Daoy (cell line): ENCODE results near the gene ZNF507. TPM values are rescaled to one million over a fixed set of nuclear protein-coding genes. Genes with fewer than 3 reads are reported as not detected.
A peak's percentile ranks its signal among the peaks of the same experiment; 100 is the strongest.

Source experiments
- DNase-seq: peaks from one replicate; pipeline ENCODE4 v3.0.0-alpha.2; 2015; ENCODE audit warnings: low read depth
- total RNA-seq: library from RNA; depleted of rRNA; stranded (reverse); fragments of >200 nt; shearing (Covaris generic); gene quantifications from 2 replicates; pipeline ENCODE4 v1.2.3, GENCODE V29; 2014

The ZNF507 gene
- total RNA-seq, 1 experiment from 2014 or later: 4.5 TPM

- DNase-seq: peak; percentile 48
Observed at GRCh38 chr19:32339988-32340874, 5.2 kb upstream of the ZNF507 start.

- DNase-seq: no peak
Observed at GRCh38 chr19:32342695-32343094, 2.7 kb upstream of the ZNF507 start.

- no peak for DNase-seq
Observed at GRCh38 chr19:32343550-32344262, 1.7 kb upstream of the ZNF507 start.

- no peak for DNase-seq
Observed at GRCh38 chr19:32346901-32347300, 1.5 kb downstream of the ZNF507 start.

GRCh38 chr19:32347573-32347972 is 2.2 kb downstream of the ZNF507 start:
- DNase-seq: no peak

- no peak for DNase-seq
Observed at GRCh38 chr19:32349051-32349450, 3.6 kb downstream of the ZNF507 start.

- no peak for DNase-seq
Observed at GRCh38 chr19:32349724-32350470, 4.5 kb downstream of the ZNF507 start.

- DNase-seq: no peak
Observed at GRCh38 chr19:32350471-32350865, 5.1 kb downstream of the ZNF507 start.

GRCh38 chr19:32350987-32351348 is 5.6 kb downstream of the ZNF507 start:
- DNase-seq: no peak

- DNase-seq: no peak
Observed at GRCh38 chr19:32352241-32352630, 6.8 kb downstream of the ZNF507 start.

GRCh38 chr19:32354345-32354744 is 8.9 kb downstream of the ZNF507 start:
- no peak for DNase-seq

- no peak for DNase-seq
Observed at GRCh38 chr19:32355309-32355708, 9.9 kb downstream of the ZNF507 start.

- DNase-seq: no peak
Observed at GRCh38 chr19:32357720-32358119, 12.3 kb downstream of the ZNF507 start.

GRCh38 chr19:32358321-32358720 is 12.9 kb downstream of the ZNF507 start:
- no peak for DNase-seq

- no peak for DNase-seq
Observed at GRCh38 chr19:32359581-32359980, 14.2 kb downstream of the ZNF507 start.

GRCh38 chr19:32361574-32362317 is 16.3 kb downstream of the ZNF507 start:
- DNase-seq: no peak

GRCh38 chr19:32362318-32362691 is 16.9 kb downstream of the ZNF507 start:
- DNase-seq: no peak

GRCh38 chr19:32363175-32363574 is 17.8 kb downstream of the ZNF507 start:
- DNase-seq: no peak

- no peak for DNase-seq
Observed at GRCh38 chr19:32363632-32364031, 18.2 kb downstream of the ZNF507 start.

- no peak for DNase-seq
Observed at GRCh38 chr19:32364040-32364439, 18.6 kb downstream of the ZNF507 start.

GRCh38 chr19:32367063-32367462 is 21.7 kb downstream of the ZNF507 start:
- DNase-seq: no peak
